HG03196 (cell line): ENCODE data around the gene RNF217.

ENCODE experiments used
- ATAC-seq: cut with Tn5 transposase; IDR thresholded peaks from one replicate; pipeline ENCODE4 v1.9.1; 2021; ENCODE audit not compliant: unreplicated experiment

RNF217 gene

DNA sequence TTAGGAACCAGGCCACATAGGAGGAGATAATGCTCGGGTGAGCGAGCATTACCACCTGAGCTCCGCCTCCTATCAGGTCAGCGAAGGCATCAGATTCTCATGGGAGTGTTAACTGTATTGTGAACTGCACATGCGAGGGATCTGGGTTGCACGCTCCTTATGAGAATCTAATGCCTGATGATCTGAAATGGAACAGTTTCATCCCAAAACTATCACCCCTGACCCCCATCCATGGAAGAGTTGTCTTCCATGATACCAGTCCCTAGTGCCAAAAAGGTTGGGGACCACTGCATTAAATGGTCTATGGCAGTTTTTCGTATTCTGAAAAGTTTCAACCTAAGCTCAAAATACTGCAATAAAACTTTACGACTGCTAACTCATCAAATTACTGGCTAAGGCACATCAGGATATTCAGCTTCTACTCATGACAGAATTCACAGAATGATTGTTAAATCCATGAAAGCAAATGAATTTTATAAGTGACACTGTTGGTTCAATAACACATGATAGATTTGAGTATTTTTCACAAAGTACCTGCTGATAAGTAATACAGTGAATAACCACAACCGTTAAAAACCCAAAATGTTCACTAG is 25.9 kb downstream of the RNF217 start:
- ATAC-seq, result no peak

DNA sequence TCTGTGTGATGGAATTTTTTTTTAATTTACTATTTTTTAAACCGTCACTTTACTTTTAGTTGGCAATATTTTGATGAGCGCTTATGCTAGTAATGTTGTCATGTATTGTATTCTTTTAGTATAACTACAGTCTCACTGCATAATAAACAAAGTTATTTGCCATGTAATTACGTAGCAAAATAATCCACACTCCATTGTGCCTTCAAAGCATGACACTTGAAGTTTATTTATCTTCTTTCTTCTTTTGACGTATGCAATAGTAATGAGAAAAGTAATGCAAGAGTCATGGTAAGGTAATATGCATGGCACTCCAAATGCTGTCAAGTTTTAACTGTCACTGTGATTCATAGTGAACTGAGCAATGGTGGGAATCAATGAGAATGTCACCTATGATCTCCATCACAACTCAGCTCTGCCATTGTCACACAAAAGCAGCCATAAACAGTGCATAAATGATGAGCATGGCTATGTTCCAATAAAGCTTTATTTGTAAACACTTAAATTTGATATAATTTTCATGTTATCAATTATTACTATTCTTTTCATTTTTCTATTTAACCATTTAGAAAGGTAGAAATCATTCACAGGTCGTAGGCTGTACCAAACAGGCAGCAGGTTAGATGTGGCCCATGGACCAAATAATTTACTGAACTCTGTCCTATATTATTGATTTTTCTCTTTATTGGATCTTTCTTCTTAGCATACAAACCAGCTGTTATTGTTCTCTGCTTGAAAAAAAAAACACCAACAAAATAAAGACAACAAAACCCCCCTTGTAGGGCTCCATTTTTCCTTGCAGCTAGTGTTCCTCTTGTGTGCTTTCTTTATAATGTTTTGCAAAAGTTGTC is 27.1 kb downstream of the RNF217 start:
- no peak for ATAC-seq

DNA sequence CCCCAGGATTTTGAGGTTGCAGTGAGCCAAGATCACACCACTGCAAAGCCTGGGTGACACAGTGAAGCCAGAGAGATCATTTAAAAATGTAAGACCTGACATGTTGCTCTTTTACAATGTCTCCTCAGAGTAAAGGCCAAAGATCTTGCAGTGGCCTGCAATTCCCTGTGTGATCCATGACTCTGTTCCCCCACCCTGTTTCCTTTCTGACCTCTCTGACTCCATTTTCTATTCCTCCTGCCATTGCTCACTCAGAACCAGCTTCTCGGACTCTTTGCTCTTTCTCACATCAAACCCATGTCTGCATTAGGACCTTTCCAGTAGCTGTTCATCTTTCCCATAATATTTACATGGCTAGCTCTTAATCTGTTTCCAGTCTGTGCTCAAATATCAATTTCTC is 28.8 kb downstream of the RNF217 start:
- no peak for ATAC-seq

DNA sequence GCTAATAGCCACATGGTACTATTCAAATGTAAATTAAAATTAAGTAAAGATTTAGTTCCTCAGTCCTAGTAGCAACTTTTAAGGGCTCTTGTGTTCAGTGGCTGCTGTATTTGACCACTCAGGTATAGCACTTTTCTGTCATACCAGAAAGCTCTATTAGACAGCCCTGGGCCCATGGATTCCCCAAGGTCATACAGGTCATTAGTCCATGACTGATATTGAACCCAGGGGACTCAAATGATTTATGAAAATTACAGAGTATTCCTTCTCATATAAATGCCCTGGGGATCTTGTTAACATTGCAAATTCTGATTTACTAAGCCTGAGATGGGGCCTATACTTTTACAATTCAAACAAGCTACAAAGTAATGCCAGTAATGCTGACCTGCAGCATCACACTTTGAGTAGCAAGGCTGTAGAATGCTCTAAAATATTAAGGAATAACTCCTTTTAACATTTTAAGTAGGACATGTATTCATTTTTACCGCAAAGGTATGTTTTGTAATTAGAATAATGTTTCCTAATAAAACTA is 29.6 kb downstream of the RNF217 start:
- ATAC-seq, result no peak

DNA sequence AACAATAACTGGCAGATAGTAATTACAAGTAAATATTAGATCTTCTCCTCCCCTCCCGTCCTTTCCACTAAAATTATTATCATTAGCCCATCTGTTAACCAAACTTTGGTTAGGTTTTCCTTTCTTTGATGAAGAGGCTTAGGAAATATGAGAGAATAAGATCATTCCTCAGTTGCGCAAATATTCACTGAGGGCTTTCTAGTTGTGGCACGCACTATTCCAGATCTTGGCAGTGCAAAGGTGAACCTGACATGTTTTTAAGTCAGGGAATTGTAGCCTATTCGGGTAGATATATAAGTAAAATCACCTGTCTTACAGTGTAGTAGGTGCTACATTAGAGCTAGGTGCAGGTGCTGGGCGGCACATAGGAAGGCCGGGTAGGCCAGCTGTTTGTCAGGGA is 31.1 kb downstream of the RNF217 start:
- ATAC-seq, result no peak

DNA sequence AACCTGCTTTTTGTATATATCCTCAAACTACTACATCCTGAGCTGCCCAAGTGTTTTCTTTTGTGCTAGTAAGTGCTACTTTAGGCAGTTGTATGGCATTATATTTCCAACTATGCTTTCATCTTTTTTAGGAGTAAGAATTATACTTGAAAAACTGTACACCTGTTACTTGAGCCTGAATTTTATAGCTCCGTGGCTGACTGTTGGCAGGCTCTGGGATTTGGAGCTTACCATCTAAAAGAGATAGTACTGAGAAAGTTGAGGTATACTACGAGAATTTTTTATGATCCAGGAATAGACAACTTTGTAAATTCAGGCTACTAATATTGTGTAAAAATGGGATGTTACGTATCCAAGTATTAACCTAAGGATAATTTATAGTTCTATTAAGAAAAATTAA is 32.4 kb downstream of the RNF217 start:
- ATAC-seq, result no peak

DNA sequence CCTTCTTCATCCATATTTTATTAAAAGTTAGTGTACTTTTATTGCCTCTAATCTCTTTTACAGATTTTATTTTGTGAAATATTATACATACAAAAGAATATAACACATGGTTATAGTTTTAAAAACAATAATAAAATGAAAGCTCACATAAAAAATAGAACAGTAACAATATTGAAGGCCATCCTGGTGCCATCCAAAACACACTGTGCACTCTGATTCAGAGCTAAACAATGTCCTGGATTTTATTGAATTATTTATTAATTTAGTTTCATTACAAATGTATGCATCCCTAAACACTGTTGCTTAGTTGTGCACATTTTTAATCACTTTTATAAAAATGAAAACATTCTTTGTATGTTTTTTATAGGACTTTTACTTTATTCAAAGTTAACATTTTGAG is 32.9 kb downstream of the RNF217 start:
- ATAC-seq, result no peak

DNA sequence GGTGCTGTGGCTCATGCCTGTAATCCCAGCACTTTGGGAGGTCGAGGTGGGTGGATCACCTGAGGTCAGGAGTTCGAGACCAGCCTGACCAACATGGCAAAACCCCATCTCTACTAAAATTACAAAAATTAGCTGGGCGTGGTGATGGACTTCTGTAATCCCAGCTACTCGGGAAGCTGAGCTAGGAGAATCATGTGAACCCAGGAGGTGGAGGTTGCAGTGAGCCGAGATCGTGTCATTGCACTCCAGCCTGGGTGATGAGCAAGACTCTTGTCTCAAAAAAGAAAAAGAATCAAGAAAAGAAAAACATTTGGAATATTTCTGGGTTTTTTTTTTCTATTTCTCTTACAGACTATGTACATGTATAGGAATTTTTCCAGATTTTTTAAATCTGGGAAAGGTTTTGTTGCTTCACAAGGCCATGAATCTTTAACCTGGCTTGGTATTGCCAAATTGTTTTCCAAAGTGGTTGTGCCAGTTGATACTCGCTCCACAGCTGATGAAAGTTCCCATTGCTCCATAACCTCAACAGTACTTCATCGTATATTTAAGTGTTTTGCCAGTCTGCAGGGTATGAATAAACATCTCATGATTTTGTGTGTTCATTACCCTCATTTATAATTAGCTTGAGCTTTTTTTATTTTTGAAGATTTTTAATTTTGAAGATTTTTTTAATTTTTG is 33.5 kb downstream of the RNF217 start:
- no peak for ATAC-seq

DNA sequence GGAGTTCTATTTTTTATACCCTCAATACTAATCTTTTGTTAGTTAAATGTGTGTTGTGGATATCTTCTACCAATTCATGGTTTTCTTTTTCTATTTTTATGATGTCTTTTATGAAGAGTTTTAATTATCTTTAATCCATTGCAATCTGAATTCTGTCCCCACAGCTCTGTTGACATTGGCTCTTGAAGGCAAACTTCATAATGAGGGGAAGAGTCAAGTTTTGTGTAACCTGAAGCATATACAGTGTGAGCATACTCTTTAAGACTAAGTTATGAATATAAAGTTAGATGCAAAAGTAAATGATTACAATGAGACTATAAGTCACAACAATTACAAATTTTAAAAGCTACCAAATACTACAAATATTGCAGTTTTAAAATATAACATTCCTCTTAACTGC is 34.2 kb downstream of the RNF217 start:
- ATAC-seq, result no peak

DNA sequence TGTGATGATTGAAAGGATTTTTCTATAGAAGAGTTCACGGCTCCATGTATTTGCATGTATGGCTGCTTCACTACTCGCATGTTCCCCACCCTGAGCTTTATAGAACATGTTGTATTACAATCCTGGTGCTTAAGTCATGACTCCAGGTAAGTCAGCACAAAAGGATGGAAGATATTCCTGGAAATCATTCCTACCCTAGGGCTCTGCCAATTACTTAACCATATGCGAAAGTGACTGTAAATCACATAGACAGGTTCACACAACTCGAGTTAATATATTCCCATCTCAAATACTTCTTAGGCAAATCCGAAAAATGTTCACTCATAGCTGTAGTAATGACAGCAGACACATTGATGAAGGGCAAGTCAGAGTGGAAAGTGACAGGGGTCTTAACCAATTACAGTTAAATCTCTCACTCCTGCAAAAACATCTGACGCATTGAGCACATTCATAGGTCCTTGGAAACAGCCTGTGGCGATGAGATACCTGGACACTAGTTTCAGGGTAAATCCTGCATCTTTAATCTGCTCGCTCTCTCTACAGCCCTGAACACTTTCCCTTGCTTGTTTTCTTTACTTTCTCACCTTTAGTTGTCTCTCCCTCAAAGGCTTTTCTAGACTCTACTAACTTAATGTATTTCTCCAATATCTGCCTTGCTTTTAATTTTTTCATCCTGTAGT is 35.1 kb downstream of the RNF217 start:
- no peak for ATAC-seq

DNA sequence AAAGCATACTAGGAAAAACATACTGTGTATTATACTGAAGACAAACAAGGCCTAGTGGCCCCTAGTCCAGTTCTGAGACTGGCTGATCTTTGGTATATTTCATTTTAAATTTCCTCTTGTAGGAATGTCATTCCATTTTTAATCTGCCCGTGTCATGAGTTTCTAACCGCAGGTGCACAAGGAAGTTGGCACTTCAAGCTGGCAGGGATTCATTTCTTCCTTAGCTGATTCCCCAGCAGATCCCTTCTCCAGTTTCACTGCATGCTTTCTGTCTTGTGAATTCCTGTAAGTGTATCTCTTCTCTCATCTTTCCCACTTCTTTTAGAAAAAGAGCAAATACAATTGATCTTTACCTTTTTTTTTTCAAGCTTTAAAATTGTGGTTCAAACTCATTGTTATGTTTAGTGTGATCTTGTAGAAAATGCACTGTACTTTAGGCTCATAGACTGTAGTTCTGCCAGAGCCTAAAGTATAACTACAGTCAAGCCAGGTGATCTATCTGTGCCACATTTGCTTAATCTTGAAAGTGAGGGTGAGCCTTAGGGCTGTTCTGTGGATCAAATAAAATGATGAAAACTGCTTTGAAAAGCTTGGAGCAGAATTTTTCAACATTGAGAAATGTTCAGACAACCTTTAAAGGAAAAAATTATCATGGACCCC is 37.0 kb downstream of the RNF217 start:
- no peak for ATAC-seq

DNA sequence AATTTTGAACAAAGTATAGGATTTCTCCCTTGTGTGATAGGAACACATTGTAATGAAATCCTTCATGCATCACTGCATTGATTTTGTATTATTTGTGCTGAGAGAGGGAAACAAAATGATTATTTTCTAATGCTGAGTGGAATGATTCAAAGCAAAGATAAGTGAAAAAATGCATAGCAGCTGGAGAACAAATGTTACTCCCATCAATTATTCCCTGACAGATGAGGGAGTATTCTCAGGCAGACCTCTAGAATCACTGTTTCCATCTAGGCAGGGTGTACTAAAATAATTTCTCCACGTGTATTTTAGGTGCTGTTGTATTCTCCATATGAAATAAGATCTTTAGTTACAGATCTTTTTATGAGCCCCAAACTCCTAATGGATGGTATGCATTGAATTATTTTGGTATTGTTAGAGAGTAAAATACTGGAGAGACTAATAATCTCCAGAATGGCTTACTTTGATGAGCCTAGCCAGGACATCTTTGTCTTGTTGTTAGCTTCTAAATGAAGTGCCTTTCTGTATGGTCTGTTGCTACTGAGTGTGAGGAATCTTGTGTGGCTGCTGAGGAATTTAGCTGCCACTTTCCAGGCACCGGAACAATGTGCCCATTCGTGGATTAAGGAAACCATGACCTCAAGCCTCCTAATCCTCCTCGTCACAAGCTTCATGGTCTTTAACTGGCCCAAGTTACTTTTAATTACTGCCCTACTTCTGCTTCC is 39.6 kb downstream of the RNF217 start:
- ATAC-seq, result no peak

DNA sequence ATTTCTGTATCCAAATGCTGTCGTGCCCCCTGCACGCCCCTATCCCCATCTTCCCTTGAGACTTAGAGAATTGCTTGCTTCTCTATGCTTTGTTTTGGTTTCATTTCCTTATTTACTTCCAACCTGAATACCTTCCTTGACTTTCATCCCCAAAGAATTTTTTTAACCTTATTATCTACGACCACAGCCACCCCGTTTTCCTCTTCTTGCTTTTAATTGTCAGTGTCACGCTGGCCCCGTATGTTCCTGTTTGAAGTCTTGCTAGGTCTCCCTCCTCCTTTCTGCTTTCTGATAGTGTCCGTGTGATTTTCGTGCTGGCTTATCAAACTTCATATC is 40.1 kb downstream of the RNF217 start:
- no peak for ATAC-seq

DNA sequence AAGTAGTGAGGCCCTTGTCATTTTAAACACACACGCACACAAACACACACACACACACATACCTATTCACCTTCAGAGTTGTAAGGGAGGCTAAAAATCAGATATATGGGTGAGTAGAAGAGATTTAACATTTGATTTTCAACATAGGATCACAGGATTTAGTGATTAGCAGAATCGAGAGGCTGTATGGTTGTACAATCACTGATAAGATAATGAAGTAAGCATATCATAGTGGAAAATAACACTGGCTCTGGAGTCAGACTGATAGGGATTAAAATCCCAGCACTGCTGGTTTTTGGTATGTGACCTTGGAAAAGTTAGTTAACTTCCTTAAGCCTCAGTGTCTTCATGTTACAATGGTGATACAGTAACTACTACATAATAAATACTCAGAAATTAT is 40.8 kb downstream of the RNF217 start:
- ATAC-seq, result no peak

DNA sequence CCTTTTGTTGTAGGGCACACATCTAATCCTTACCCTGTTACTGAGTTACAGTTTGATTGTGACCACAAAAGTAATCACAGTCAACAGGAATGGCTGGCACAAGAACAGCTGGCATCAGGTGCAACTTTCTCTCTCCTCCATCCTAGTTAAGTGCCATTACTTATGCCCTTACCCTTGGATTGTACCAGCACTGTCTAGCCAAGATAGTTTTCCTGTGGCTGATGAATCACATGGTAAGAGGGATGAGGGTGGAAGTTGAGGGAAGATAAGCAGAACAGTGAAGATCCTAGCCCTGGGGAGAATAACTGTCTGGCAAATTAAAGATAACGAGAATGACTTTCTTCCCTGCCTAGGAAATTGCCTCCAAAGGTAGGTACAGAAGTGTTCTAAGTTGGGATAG is 42.0 kb downstream of the RNF217 start:
- no peak for ATAC-seq

DNA sequence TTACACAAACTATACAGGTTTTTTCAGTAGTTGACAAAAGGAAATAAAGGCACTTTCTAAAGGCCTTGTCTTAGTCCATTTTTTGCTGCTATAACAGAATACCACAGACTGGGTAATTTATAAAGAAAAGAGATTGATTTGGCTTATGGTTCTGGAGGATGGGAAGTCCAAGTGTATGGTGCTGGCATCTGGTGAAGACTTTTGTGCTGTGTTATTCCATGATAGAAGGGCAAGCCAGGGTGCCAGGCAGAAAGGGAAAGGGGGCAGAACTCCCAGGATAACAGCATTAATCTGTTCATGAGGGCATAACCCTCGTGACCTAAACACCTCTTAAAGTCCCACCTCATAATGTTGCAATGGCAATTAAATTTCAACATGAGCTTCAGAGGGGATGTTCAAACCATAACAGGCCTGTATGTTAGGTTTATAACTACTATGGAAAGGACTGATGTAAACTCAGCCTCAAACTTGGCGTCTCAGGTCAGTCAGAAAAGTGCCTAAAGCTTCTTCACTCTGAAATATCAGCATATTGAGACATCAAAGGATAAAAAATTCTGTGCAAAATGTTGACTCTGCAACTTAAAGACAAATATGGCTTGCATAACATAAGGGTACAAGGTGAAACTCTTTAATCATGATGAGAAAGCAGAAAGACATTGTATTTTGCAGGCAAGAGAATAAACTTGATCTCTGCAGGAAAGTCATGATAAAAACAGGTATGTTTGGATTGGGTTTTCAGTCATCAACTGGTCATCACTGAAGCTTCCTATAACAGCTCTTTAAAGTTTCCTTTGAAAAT is 42.8 kb downstream of the RNF217 start:
- no peak for ATAC-seq

DNA sequence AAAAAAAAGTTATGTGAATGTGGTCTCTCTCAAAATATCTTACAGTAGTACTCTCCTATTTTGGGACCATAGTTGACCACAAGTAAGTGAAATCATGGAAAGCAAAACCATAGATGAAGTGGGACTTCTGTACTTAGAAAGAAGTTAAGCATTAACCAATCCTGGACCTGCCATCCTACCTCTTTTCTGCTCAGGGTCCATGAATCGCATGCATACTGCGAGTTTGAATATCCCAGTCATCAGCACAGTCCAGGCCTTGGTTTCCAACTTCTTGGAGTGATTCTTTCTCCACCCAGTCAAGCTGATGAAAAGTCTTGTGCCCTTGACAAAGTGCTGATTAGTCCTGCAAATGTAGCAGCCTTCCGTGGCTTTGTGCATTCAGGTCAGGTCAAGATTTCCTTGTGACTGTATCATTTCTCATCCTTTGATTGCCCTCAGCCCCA is 46.0 kb downstream of the RNF217 start:
- no peak for ATAC-seq

DNA sequence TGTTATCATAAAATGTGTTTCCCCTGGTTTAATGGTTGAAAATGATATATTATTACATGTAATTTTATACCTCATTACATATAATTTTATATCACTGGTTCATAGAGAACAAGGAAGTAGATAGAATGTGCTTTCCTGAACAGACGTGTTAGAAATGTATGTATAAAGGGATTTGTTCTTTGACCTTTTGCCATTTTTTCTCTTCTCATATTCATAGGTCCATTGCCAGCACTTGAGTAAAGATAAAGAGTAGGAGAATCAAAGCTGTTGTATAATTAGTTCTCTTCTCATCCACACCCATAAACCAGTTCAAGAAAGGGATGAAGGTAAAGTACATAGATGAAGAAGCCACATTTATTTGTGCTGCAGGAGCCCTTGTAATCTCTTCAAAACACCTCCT is 46.7 kb downstream of the RNF217 start:
- ATAC-seq, result no peak

DNA sequence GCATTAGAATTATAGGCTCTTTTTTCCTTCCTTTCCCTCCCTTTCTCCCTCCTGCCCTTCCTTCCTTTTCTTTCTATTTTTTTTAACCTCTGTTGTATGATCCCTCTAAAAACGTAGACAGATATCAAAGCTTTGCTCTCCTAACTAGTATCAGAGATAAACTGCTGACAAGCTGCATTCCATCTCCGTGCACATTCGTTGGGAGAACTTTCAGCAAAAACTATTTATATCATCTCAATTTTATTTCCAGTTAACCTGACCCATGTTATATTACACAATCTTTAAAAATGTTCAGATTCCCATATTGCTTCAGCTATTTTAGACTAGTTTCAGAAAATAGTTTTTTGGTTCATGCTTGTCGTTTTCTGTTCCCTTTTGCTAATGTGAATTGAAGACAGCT is 47.3 kb downstream of the RNF217 start:
- ATAC-seq, result no peak
